Pons (tissue), 1 donor: Measurements from ENCODE around the gene LRRFIP1.
"Not testable (repeated sequence)": the region's sequence is repeated elsewhere in the genome, so short reads cannot be mapped to it uniquely, and the experiment has no call there.

ENCODE experiments used
- DNase-seq: peaks from one replicate; pipeline ENCODE4 v3.0.0-alpha.2; 2016; ENCODE audit warnings: low spot score

Gene LRRFIP1

GRCh38 chr2:237774811-237775553, 147.6 kb downstream of the LRRFIP1 start:
- peak; percentile 24 for DNase-seq

GRCh38 chr2:237779521-237779920, 152.1 kb downstream of the LRRFIP1 start:
- no peak for DNase-seq

- DNase-seq: no peak
Measured at GRCh38 chr2:237782181-237782580, 154.8 kb downstream of the LRRFIP1 start.

GRCh38 chr2:237783678-237784077, 156.3 kb downstream of the LRRFIP1 start:
- not testable (repeated sequence) for DNase-seq

- DNase-seq: no peak
Measured at GRCh38 chr2:237786936-237787335, 159.5 kb downstream of the LRRFIP1 start.

- DNase-seq: no peak
Measured at GRCh38 chr2:237790353-237790752, 163.0 kb downstream of the LRRFIP1 start.

GRCh38 chr2:237791977-237792727, 164.8 kb downstream of the LRRFIP1 start:
- no peak for DNase-seq

- DNase-seq: no peak
Measured at GRCh38 chr2:237797253-237797652, 169.9 kb downstream of the LRRFIP1 start.

GRCh38 chr2:237798236-237799059, 171.1 kb downstream of the LRRFIP1 start, which contains the start of gene RBM44:
Gene RBM44 (plus strand): TSS chr2:237798779. CDS start chr2:237813610, 14,831 bp downstream.
- DNase-seq: no peak

GRCh38 chr2:237799060-237799428, 171.7 kb downstream of the LRRFIP1 start:
- DNase-seq: no peak

- no peak for DNase-seq
Measured at GRCh38 chr2:237801466-237801865, 174.1 kb downstream of the LRRFIP1 start.

- DNase-seq: peak; percentile 1
Measured at GRCh38 chr2:237806334-237806733, 178.9 kb downstream of the LRRFIP1 start.

- no peak for DNase-seq
Measured at GRCh38 chr2:237815637-237816036, 188.2 kb downstream of the LRRFIP1 start.

- DNase-seq: no peak
Measured at GRCh38 chr2:237816531-237816930, 189.1 kb downstream of the LRRFIP1 start.

GRCh38 chr2:237818066-237818473, 190.7 kb downstream of the LRRFIP1 start:
- no peak for DNase-seq

GRCh38 chr2:237819231-237819630, 191.8 kb downstream of the LRRFIP1 start:
- no peak for DNase-seq

- DNase-seq: no peak
Measured at GRCh38 chr2:237820421-237820820, 193.0 kb downstream of the LRRFIP1 start.

GRCh38 chr2:237823544-237823943, 196.2 kb downstream of the LRRFIP1 start:
- no peak for DNase-seq

- no peak for DNase-seq
Measured at GRCh38 chr2:237824085-237824484, 196.7 kb downstream of the LRRFIP1 start.

GRCh38 chr2:237827421-237827987, 200.1 kb downstream of the LRRFIP1 start:
- DNase-seq: no peak
